T-cell (primary cell): ENCODE measurements around the gene TEAD1. TPM values are rescaled to one million over a fixed set of nuclear protein-coding genes. Genes with fewer than 3 reads are reported as not detected.

Experiments
- ATAC-seq, 4 experiments: fragments of 200-7000 bp in 3 of 4; fragments of 150-1000 bp in 1 of 4; cut with Tn5 transposase; replicated peaks in 1 of 4; 1 replicate in 3 of 4; 2 replicates in 1 of 4; pipeline ENCODE4 v1.10.0; 2021; ENCODE audit warnings: moderate library complexity in 3 of 4, mild to moderate bottlenecking in 2 of 4, moderate number of reproducible peaks in 1 of 4
- CTCF ChIA-PET, 2 donors: fragments of 300-600 bp; sonication (Branson Sonifier 250); formaldehyde crosslinking; loops; one replicate each; lab custom pipeline; 2022; ENCODE audit warnings: antibody characterized with exemption in 2 of 2; lab: Charles Lee
- POLR2A ChIA-PET, 2 donors: fragments of 300-600 bp; sonication (Branson Sonifier 250); formaldehyde crosslinking; loops; one replicate each; lab custom pipeline; 2022; ENCODE audit warnings: antibody characterized with exemption in 2 of 2; lab: Charles Lee
- DNase-seq, 35 experiments: peaks; one replicate each; pipeline versions ENCODE4 v3.0.0 to v3.0.0-alpha.2; 2013 to 2023
- H3K27ac ChIP-seq: one replicate; pipeline ENCODE4 v1.5.1; 2013; ENCODE audit warnings: low read length
- H3K27me3 ChIP-seq, 2 experiments: replicated peaks in 1 of 2; 1 replicate in 1 of 2; 2 replicates in 1 of 2; pipeline versions ENCODE4 v1.6.1 to v1.7.0; 2013; ENCODE audit warnings: low read length in 1 of 2, mixed read lengths in 1 of 2; ENCODE audit not compliant: control insufficient read depth in 2 of 2, insufficient read depth in 2 of 2; ENCODE audit errors: extremely low read depth in 1 of 2
- H3K36me3 ChIP-seq, 2 donors: 1 replicate in 1 of 2; 2 replicates in 1 of 2; pipeline versions ENCODE4 v1.6.1 to v1.7.0; 2013; ENCODE audit warnings: low read length in 1 of 2; ENCODE audit not compliant: control insufficient read depth in 2 of 2, insufficient read depth in 1 of 2; ENCODE audit errors: extremely low read depth in 1 of 2
- H3K4me1 ChIP-seq, 2 experiments: 1 replicate in 1 of 2; 2 replicates in 1 of 2; pipeline versions ENCODE4 v1.6.1 to v1.7.0; 2013; ENCODE audit warnings: low read length in 2 of 2, mixed read lengths in 1 of 2; ENCODE audit not compliant: insufficient read depth in 2 of 2, control insufficient read depth in 1 of 2; ENCODE audit errors: extremely low read depth in 1 of 2
- H3K4me3 ChIP-seq, 2 donors: 1 replicate in 1 of 2; 2 replicates in 1 of 2; pipeline versions ENCODE4 v1.5.1 to v1.7.0; 2013; ENCODE audit warnings: mild to moderate bottlenecking in 2 of 2, low read length in 1 of 2, moderate library complexity in 1 of 2; ENCODE audit not compliant: control insufficient read depth in 1 of 2; ENCODE audit errors: extremely low read depth in 1 of 2
- H3K9me3 ChIP-seq: 2 replicates; pipeline ENCODE4 v1.7.0; 2013
- H3K27ac Mint-ChIP-seq, 2 donors: one replicate each; pipeline ENCODE4 v1.8.0; 2020 to 2021; ENCODE audit warnings: mild to moderate bottlenecking in 2 of 2, mixed read lengths in 2 of 2
- H3K27me3 Mint-ChIP-seq, 2 donors: one replicate each; pipeline ENCODE4 v1.8.0; 2021 to 2022; ENCODE audit warnings: mixed read lengths in 2 of 2
- H3K36me3 Mint-ChIP-seq: one replicate; pipeline ENCODE4 v1.8.0; 2021; ENCODE audit warnings: mixed read lengths
- H3K4me1 Mint-ChIP-seq, 3 donors: one replicate each; pipeline ENCODE4 v1.8.0; 2020 to 2022; ENCODE audit warnings: mixed read lengths in 3 of 3, mild to moderate bottlenecking in 1 of 3
- H3K4me3 Mint-ChIP-seq, 3 donors: one replicate each; pipeline ENCODE4 v1.8.0; 2020 to 2022; ENCODE audit warnings: mild to moderate bottlenecking in 3 of 3, mixed read lengths in 3 of 3, moderate library complexity in 3 of 3
- H3K9me3 Mint-ChIP-seq, 3 donors: one replicate each; pipeline ENCODE4 v1.8.0; 2020 to 2022; ENCODE audit warnings: mixed read lengths in 3 of 3
- WGBS: methylation state at CpG from one replicate; pipeline ENCODE4 v1.1.5; 2013; ENCODE audit warnings: missing lambda C conversion rate; ENCODE audit not compliant: insufficient coverage; 5-methylcytosine and 5-hydroxymethylcytosine counted together
- total RNA-seq, 35 experiments: library from RNA in 6 of 35; stranded (reverse) in 6 of 35; fragments of 120-200 nt in 1 of 35; gene quantifications; one replicate each; pipeline versions ENCODE4 v1.2.1 to v1.2.4 and lab custom pipeline; 2013 to 2026

TEAD1 gene
- total RNA-seq, 5 donors from 2014 or later (not counting 1 experiment from before 2014, with no cell fraction given) = 0.20 to 0.72 (median 0.44) TPM; not detected in 1

- Mint-ChIP-seq H3K9me3 (no peaks in the 10 kb centered on the region), H3K27ac (no peak overlapping the region), H3K36me3 (no peaks in the 10 kb centered on the region), H3K4me3 (no peak overlapping the region), H3K4me1 (no peaks in the 10 kb centered on the region), H3K27me3 (peaks cover 0 to 17% of the 10 kb centered on the region in 2 donors)
- no peak for DNase-seq
- no peak overlapping the region for H3K27ac ChIP-seq
- POLR2A ChIA-PET = no interaction called here
- peaks cover 2 to 24% of the 10 kb centered on the region in 2 experiments for H3K27me3 ChIP-seq
- WGBS = 86% methylated on average over 3 of the region's 4 CpGs
- no peak overlapping the region for H3K4me3 ChIP-seq
- H3K36me3 ChIP-seq = no peaks in the 10 kb centered on the region
- CTCF ChIA-PET = no interaction called here
- no peak for ATAC-seq
- no peaks in the 10 kb centered on the region for H3K9me3 ChIP-seq
- no peaks in the 10 kb centered on the region for H3K4me1 ChIP-seq
Measured at GRCh38 chr11:12786450-12786849, 112.2 kb downstream of the TEAD1 start.

DNA sequence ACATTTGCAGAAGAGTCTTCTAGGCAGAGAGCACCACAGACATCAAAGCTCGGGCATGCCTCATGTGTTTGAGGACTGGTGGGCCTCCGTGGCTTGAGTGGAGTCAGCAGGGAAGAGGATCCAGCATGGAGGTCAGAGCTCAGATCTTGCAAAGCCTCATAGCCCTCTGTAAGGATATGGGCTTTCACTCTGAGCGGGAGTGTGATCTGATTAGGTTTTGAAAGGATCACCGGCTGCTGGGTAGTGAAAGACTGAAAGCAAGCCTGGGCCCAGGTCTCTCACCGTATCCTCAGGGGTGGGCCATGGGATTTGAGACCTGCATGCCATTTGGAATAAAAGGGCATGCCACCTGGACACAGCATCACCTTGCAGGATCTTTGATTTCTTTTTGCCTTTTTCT, 112.7 kb downstream of the TEAD1 start:
- no peaks in the 10 kb centered on the region for H3K4me1 Mint-ChIP-seq
- H3K36me3 Mint-ChIP-seq = no peaks in the 10 kb centered on the region
- POLR2A ChIA-PET = no interaction called here
- Histone ChIP-seq H3K36me3 (no peaks in the 10 kb centered on the region), H3K9me3 (no peaks in the 10 kb centered on the region), H3K27me3 (peaks cover 2 to 24% of the 10 kb centered on the region in 2 experiments), H3K27ac (no peak overlapping the region), H3K4me1 (no peaks in the 10 kb centered on the region), H3K4me3 (no peak overlapping the region)
- H3K4me3 Mint-ChIP-seq = no peak overlapping the region
- CTCF ChIA-PET = no interaction called here
- peaks cover 0 to 17% of the 10 kb centered on the region in 2 donors for H3K27me3 Mint-ChIP-seq
- 97% methylated on average over 5 of the region's 5 CpGs for WGBS
- no peaks in the 10 kb centered on the region for H3K9me3 Mint-ChIP-seq
- H3K27ac Mint-ChIP-seq = no peak overlapping the region
- ATAC-seq = no peak
- DNase-seq = no peak

DNA sequence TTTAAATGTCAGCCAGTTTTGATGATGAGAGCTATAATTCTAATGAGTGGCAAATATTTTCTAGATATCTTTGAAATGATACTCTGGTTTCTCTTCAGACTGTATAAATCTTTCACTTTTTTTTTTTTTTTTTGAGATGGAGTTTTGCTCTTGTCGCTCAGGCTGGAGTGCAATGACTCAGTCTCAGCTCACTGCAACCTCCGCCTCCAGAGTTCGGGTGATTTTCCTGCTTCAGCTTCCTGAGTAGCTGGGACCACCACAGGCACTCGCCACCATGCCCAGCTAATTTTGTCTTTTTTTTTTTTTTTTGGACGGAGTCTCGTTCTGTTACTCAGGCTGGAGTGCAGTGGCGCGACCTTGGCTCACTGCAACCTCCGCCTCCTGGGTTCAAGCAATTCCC, 113.6 kb downstream of the TEAD1 start:
- Mint-ChIP-seq H3K4me1 (no peaks in the 10 kb centered on the region), H3K4me3 (no peak overlapping the region), H3K27me3 (peaks cover 0 to 13% of the 10 kb centered on the region in 2 donors), H3K9me3 (no peaks in the 10 kb centered on the region), H3K36me3 (no peaks in the 10 kb centered on the region), H3K27ac (no peak overlapping the region)
- Histone ChIP-seq H3K4me3 (no peak overlapping the region), H3K4me1 (no peaks in the 10 kb centered on the region), H3K27me3 (peaks cover 2 to 24% of the 10 kb centered on the region in 2 experiments), H3K27ac (no peak overlapping the region), H3K9me3 (no peaks in the 10 kb centered on the region), H3K36me3 (no peaks in the 10 kb centered on the region)
- CTCF ChIA-PET = interaction anchor here (0.6 to 0.7 kb wide), 3 partner anchors 22 to 208 kb away, joined by 4 to 9 read pairs (median 4); no protein-coding TSS in a partner anchor
- POLR2A ChIA-PET = interaction anchor here in 1 of 2 donors (0.7 kb wide), 1 partner anchor 145 kb away, joined by 9 read pairs; no protein-coding TSS in a partner anchor
- 75% methylated on average over 4 of the region's 9 CpGs for WGBS
- DNase-seq (no peak), ATAC-seq (no peak)

DNA sequence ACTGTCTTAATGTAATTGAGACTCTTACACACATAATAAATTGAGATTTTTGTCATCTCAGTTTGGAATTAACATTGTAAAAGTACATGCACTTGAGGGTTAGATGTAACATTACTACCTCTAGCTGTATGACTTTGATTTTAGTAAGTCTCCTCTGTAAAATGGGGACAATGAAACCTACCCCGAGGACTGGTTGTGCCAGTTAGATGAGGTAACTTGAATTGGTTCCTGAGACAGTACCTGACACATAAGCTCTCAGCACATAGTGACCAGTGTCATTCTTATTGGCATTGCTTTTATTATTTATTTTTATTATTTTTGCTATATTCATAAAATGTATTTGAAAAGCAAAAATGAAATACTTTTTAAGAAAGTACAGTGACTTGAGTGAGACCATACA, 114.8 kb downstream of the TEAD1 start:
- Histone ChIP-seq H3K27ac (no peak overlapping the region), H3K4me1 (no peaks in the 10 kb centered on the region), H3K4me3 (no peak overlapping the region), H3K9me3 (no peaks in the 10 kb centered on the region), H3K27me3 (peaks cover 0 to 24% of the 10 kb centered on the region in 2 experiments), H3K36me3 (no peaks in the 10 kb centered on the region)
- no peak for DNase-seq
- ATAC-seq = no peak
- ChIA-PET POLR2A (no interaction called here), CTCF (no interaction called here)
- Mint-ChIP-seq H3K9me3 (no peaks in the 10 kb centered on the region), H3K27me3 (peaks cover 0 to 6% of the 10 kb centered on the region in 2 donors), H3K4me3 (no peak overlapping the region), H3K36me3 (no peaks in the 10 kb centered on the region), H3K27ac (no peak overlapping the region), H3K4me1 (no peaks in the 10 kb centered on the region)
- 80% methylated on average over 1 of the region's 1 CpG for WGBS

DNA sequence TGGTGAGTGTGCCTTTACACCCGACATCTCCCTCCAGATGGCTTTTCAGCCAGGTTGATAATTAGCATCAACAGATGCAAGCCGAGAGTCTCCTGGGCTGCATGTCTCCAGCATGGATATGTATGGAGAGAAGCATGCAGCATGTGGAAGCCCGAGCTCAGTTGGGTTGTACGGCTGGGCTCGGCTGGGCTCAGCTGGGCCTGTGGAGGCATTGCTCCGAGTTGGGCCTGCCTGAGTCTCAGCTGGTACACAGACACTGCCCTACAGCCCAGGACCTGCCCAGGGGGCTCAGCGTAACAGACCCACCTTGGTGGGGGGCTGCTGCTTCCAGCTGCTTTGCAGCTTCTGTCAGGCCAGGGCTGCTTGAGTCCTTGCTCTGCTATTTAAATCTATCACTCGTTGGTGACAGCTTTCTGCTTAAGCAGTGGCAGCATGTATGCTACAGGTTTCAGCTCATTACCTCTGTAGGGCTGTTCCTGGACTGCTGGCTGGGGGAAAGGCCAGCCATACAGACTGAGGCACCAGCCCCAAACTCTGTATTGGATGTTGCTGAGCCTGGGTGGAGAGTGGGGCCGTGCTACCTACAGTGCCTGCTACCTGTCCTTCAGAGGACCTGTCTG, 115.5 kb downstream of the TEAD1 start:
- Mint-ChIP-seq H3K4me1 (no peaks in the 10 kb centered on the region), H3K27me3 (peaks cover 0 to 4% of the 10 kb centered on the region in 2 donors), H3K27ac (no peak overlapping the region), H3K4me3 (no peak overlapping the region), H3K36me3 (no peaks in the 10 kb centered on the region), H3K9me3 (no peaks in the 10 kb centered on the region)
- no peaks in the 10 kb centered on the region for H3K36me3 ChIP-seq
- H3K27me3 ChIP-seq = peaks cover 0 to 22% of the 10 kb centered on the region in 2 experiments
- no peaks in the 10 kb centered on the region for H3K9me3 ChIP-seq
- H3K4me1 ChIP-seq = no peaks in the 10 kb centered on the region
- no peak for DNase-seq
- no peak overlapping the region for H3K27ac ChIP-seq
- no peak for ATAC-seq
- ChIA-PET POLR2A (no interaction called here), CTCF (no interaction called here)
- H3K4me3 ChIP-seq = no peak overlapping the region
- 82% methylated on average over 8 of the region's 9 CpGs for WGBS

DNA sequence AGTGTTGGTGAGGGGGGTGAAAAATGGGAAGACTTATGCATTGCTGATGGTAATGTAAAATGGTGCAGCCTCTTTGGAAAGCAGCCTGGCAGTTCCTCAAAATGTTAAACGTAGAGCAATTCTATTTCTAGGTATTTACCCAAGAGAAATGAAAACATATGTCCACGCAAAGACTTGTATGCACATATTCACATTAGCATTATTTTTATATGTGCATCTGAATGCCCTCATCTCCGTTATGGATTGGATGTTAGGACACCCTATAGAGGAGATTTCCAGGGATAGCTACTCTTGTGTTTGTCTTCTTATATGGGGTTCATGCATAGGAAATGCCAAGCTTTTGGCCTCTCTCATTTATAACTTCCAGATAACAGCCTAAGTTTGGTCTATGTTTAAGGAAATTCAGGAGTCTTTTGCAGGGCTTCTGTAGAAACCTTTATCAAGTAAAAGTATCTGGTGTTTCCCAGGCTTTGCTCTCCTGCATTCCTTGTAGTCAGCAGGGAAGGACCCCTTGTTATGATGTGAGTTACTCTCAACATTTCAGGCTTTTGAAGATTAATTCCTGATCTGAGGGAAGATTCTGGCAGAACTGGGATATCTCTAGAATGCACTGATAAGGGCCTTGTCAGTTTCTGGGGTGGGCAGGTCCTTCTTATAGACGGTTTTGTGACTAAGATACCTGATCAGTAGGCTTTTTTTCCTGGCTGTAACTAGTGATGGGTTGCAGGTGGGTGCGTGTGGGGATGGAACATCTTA, 116.8 kb downstream of the TEAD1 start:
- ATAC-seq (no peak), DNase-seq (no peak)
- H3K27me3 Mint-ChIP-seq = peaks cover 0 to 9% of the 10 kb centered on the region in 2 donors
- H3K27me3 ChIP-seq = peaks cover 0 to 13% of the 10 kb centered on the region in 2 experiments
- ChIA-PET POLR2A (no interaction called here), CTCF (no interaction called here)
- H3K4me3 ChIP-seq = no peak overlapping the region
- no peaks in the 10 kb centered on the region for H3K36me3 Mint-ChIP-seq
- H3K4me1 Mint-ChIP-seq = no peaks in the 10 kb centered on the region
- H3K9me3 Mint-ChIP-seq = no peaks in the 10 kb centered on the region
- H3K4me1 ChIP-seq = no peaks in the 10 kb centered on the region
- no peak overlapping the region for H3K27ac Mint-ChIP-seq
- no peak overlapping the region for H3K4me3 Mint-ChIP-seq
- no peak overlapping the region for H3K27ac ChIP-seq
- 71% methylated on average over 2 of the region's 5 CpGs for WGBS
- H3K9me3 ChIP-seq = no peaks in the 10 kb centered on the region
- H3K36me3 ChIP-seq = no peaks in the 10 kb centered on the region
